ENCODE results near the gene SLC29A2.

Gene SLC29A2

DNA sequence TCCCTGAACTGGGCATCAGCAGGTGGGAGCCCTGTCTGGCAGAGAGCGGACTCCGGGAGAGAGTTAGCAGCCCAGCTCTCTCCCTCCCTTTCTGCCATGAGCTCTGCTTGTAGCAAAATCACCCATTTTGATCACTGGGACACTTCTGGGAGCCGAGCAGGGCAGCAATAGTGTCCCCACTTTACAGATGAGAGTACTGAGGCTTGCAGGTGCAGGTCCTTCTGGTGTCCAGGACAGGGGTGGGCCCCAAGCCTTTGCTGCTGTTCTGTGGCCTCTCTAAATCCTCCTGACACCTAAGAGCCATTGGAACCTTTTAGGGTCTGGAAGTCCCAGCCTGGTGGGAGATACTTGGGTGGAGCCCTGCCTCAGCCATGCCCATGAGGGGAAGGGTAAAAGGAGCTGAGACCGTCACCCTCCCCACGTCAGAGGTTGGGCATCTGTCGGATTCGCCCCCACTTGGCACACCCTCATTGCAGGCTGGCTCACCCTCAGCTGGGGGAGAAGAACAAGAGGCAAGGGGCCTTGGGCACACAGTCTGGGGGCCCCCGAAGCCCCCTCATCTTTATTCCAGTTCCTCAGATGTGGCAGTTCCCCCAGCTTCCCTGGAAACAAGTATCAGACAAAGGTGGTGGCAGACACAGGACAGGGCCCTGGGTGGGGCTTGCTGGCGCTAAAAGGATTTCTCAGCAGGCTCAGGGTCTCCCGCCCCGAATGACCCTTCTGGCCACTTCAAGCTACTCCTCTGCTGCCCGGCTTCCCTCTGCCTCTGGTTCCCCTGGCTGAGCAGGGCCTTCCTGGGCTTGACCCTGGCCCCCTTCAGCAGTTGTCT lies 39.8 kb downstream of the SLC29A2 start:
- intact Hi-C loops (cut with DNase I; ENCODE audit: low total_unique reads), result no loop called here
- peak in 1 of 2 donors; percentile 14 for DNase-seq
- no peak overlapping the region for H3K4me3 ChIP-seq
- no peaks in the 10 kb centered on the region for H3K9me3 ChIP-seq
- H3K27ac ChIP-seq, result no peak overlapping the region
- TF ChIP-seq CTCF (IDR thresholded peaks at IDR 0.05), result no peak
- H3K27me3 ChIP-seq, result no peaks in the 10 kb centered on the region
- peaks cover 0 to 29% (median 12%) of the 10 kb centered on the region in 3 donors for H3K36me3 ChIP-seq
- H3K4me1 ChIP-seq, result peaks cover 0 to 44% (median 31%) of the 10 kb centered on the region in 4 donors

- no peaks in the 10 kb centered on the region for H3K27me3 ChIP-seq
- peaks cover 0 to 29% (median 12%) of the 10 kb centered on the region in 3 donors for H3K36me3 ChIP-seq
- no peak overlapping the region for H3K4me3 ChIP-seq
- no peak for DNase-seq
- TF ChIP-seq CTCF (IDR thresholded peaks at IDR 0.05), result no peak
- intact Hi-C loops (cut with DNase I; ENCODE audit: low total_unique reads), result no loop called here
- H3K9me3 ChIP-seq, result no peaks in the 10 kb centered on the region
- H3K27ac ChIP-seq, result no peak overlapping the region
- peaks cover 0 to 42% (median 30%) of the 10 kb centered on the region in 4 donors for H3K4me1 ChIP-seq
Measured at GRCh38 chr11:66330931-66331330, 40.6 kb downstream of the SLC29A2 start.

GRCh38 chr11:66329165-66329673 lies 42.3 kb downstream of the SLC29A2 start:
- Histone ChIP-seq H3K27ac (no peak overlapping the region), H3K36me3 (peaks cover 0 to 26% (median 12%) of the 10 kb centered on the region in 3 donors), H3K27me3 (no peaks in the 10 kb centered on the region), H3K4me3 (no peak overlapping the region), H3K9me3 (no peaks in the 10 kb centered on the region), H3K4me1 (peaks cover 0 to 27% (median 17%) of the 10 kb centered on the region in 4 donors)
- no peak for DNase-seq
- intact Hi-C loops (cut with DNase I; ENCODE audit: low total_unique reads), result no loop called here
- TF ChIP-seq CTCF (IDR thresholded peaks at IDR 0.05), result no peak

DNA sequence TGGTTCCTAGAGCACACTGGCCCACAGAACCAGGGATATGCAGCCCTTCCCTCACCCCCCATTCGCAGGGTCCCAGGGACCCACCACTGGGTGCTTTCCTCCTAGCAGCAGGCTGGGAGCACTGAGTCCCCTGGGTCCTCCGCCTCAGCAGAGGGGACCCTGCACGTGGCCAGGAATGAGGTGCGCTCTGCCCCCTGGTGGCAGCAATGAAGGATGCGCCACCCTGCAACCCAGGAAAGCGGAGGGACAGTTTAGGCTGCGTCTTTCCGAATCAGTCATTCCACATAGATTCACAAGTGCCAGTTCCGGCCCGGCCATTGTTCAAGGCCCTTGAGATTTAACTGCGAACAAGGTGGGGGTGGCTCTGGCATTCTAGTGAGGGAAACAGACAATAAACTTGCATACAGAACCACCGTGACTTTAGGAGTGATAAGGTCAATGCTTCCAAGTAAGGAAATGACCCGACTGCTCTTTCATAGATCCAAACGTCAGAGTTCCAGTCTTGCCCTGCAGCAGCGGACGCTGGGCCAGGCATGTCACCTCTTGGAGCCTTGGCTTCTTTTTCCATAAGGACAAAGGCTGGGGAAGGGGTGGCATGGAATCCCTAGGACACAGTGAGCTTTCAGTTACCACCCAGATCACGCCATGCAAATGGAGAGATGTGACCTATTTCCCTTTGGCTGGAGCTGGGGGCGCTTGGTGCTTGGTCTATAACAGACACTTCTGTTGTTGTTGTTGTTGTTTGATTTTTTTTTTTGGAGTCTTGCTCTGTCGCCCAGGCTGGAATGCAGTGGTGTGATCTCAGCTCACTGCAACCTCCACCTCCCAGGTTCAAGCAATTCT lies 43.0 kb downstream of the SLC29A2 start:
- intact Hi-C loops (cut with DNase I; ENCODE audit: low total_unique reads), result loop anchor here (1.0 kb wide), 1 partner anchor 18 kb away; no protein-coding TSS in a partner anchor
- Histone ChIP-seq H3K9me3 (no peaks in the 10 kb centered on the region), H3K4me3 (no peak overlapping the region), H3K36me3 (peaks cover 0 to 20% (median 12%) of the 10 kb centered on the region in 3 donors), H3K27me3 (no peaks in the 10 kb centered on the region), H3K27ac (no peak overlapping the region), H3K4me1 (peaks cover 0 to 27% (median 17%) of the 10 kb centered on the region in 4 donors)
- peak; percentile 66 to 84 for DNase-seq
- TF ChIP-seq CTCF (IDR thresholded peaks at IDR 0.05), result peak; percentile 87 to 96

- Histone ChIP-seq H3K4me1 (peaks cover 0 to 27% (median 17%) of the 10 kb centered on the region in 4 donors), H3K27me3 (peaks cover 0 to 1% of the 10 kb centered on the region in 2 donors), H3K36me3 (peaks cover 0 to 14% (median 7%) of the 10 kb centered on the region in 3 donors), H3K9me3 (no peaks in the 10 kb centered on the region), H3K27ac (no peak overlapping the region), H3K4me3 (no peak overlapping the region)
- TF ChIP-seq CTCF (IDR thresholded peaks at IDR 0.05), result no peak
- intact Hi-C loops (cut with DNase I; ENCODE audit: low total_unique reads), result loop anchor here (1.0 kb wide), 1 partner anchor 18 kb away; no protein-coding TSS in a partner anchor
- no peak for DNase-seq
Measured at GRCh38 chr11:66328031-66328301, 43.6 kb downstream of the SLC29A2 start.

Data from tibial artery (tissue), 4 donors.